HepG2 (cell line): ENCODE data around the gene MAVS. TPM values are rescaled to one million over a fixed set of nuclear protein-coding genes. Genes with fewer than 3 reads are reported as not detected.

Source experiments
- CBX1 ChIP-seq: IDR thresholded peaks from one replicate; pipeline ENCODE4 v1.6.1; 2016; ENCODE audit warnings: antibody characterized with exemption, low read depth
- ELF3 ChIP-seq: IDR thresholded peaks from 2 replicates; pipeline ENCODE4 v1.6.1; 2016; ENCODE audit warnings: missing genetic modification reagents, missing compliant biosample characterization
- GATAD1 ChIP-seq: IDR thresholded peaks from 2 replicates; pipeline ENCODE4 v1.6.1; 2016; ENCODE audit warnings: missing genetic modification reagents, missing compliant biosample characterization
- HOXA3 ChIP-seq: sonication (generic); formaldehyde crosslinking; IDR thresholded peaks from 2 replicates; pipeline ENCODE4 v1.5.0; 2020; ENCODE audit warnings: missing genetic modification reagents
- JUN ChIP-seq: sonication (generic); formaldehyde crosslinking; IDR thresholded peaks from 2 replicates; pipeline ENCODE4 v1.4.0; 2020; ENCODE audit warnings: mild to moderate bottlenecking, missing genetic modification reagents
- KAT7 ChIP-seq: IDR thresholded peaks from 2 replicates; pipeline ENCODE4 v1.6.1; 2018; ENCODE audit warnings: borderline replicate concordance, missing compliant biosample characterization
- KDM5B ChIP-seq: sonication (generic); formaldehyde crosslinking; IDR thresholded peaks from 2 replicates; pipeline ENCODE4 v1.4.0; 2020; ENCODE audit warnings: missing genetic modification reagents, mild to moderate bottlenecking, borderline replicate concordance
- NFYB ChIP-seq: sonication (generic); formaldehyde crosslinking; IDR thresholded peaks from 2 replicates; pipeline ENCODE4 v1.4.0; 2020; ENCODE audit warnings: missing genetic modification reagents
- NRL ChIP-seq: sonication (generic); formaldehyde crosslinking; IDR thresholded peaks from 2 replicates; pipeline ENCODE4 v1.5.0; 2020; ENCODE audit warnings: missing genetic modification reagents, mild to moderate bottlenecking, moderate library complexity, borderline replicate concordance
- ONECUT2 ChIP-seq: sonication (generic); formaldehyde crosslinking; IDR thresholded peaks from 2 replicates; pipeline ENCODE4 v1.4.0; 2020; ENCODE audit warnings: missing genetic modification reagents
- PHF21A ChIP-seq: sonication (generic); formaldehyde crosslinking; IDR thresholded peaks from 2 replicates; pipeline ENCODE4 v1.5.0; 2020; ENCODE audit warnings: mild to moderate bottlenecking, missing genetic modification reagents
- RFX3 ChIP-seq: IDR thresholded peaks from 2 replicates; pipeline ENCODE4 v1.6.1; 2016; ENCODE audit warnings: missing biosample characterization, missing genetic modification reagents
- RFX5 ChIP-seq: IDR thresholded peaks from 2 replicates; pipeline ENCODE4 v1.6.1; 2011; ENCODE audit warnings: low read depth, low read length, improper control_type of control experiment
- SMYD3 ChIP-seq: sonication (generic); formaldehyde crosslinking; IDR thresholded peaks from 2 replicates; pipeline ENCODE4 v1.8.1; 2023; ENCODE audit warnings: mild to moderate bottlenecking, missing genetic modification reagents
- SOX5 ChIP-seq: IDR thresholded peaks from 2 replicates; pipeline ENCODE4 v1.6.1; 2016; ENCODE audit warnings: borderline replicate concordance
- ZMAT3 ChIP-seq: sonication (generic); formaldehyde crosslinking; conservative IDR thresholded peaks from 2 replicates; pipeline ENCODE4 v1.7.0; 2021; ENCODE audit warnings: missing genetic modification reagents
- ZNF253 ChIP-seq: sonication (generic); formaldehyde crosslinking; IDR thresholded peaks from 2 replicates; pipeline ENCODE4 v1.8.0; 2022; ENCODE audit warnings: mild to moderate bottlenecking, missing genetic modification reagents, borderline replicate concordance
- ZNF501 ChIP-seq: sonication (generic); formaldehyde crosslinking; IDR thresholded peaks from 2 replicates; pipeline ENCODE4 v1.5.1; 2020; ENCODE audit warnings: mild to moderate bottlenecking, moderate library complexity, missing genetic modification reagents
- ZNF564 ChIP-seq: sonication (generic); formaldehyde crosslinking; IDR thresholded peaks from 2 replicates; pipeline ENCODE4 v1.8.1; 2023; ENCODE audit warnings: mild to moderate bottlenecking, missing genetic modification reagents
- ZNF589 ChIP-seq: sonication (generic); formaldehyde crosslinking; conservative IDR thresholded peaks from 2 replicates; pipeline ENCODE4 v1.8.0; 2022; ENCODE audit warnings: mild to moderate bottlenecking, moderate library complexity, missing genetic modification reagents
- ZNF780A ChIP-seq: sonication (generic); formaldehyde crosslinking; IDR thresholded peaks from 2 replicates; pipeline ENCODE4 v1.8.0; 2022; ENCODE audit warnings: mild to moderate bottlenecking, missing genetic modification reagents, moderate library complexity
- ZNF839 ChIP-seq: sonication (generic); formaldehyde crosslinking; IDR thresholded peaks from 2 replicates; pipeline ENCODE4 v1.4.0; 2020; ENCODE audit warnings: missing genetic modification reagents, mild to moderate bottlenecking, borderline replicate concordance
- polyA plus RNA-seq, 8 experiments: library from polyadenylated mRNA; depleted of rRNA in 3 of 8; stranded (reverse) in 7 of 8; unstranded in 1 of 8; fragments of >200 nt; fragmentation: Illumina TruSeq in 4 of 8; extraction: Trizol in 4 of 8; gene quantifications; 2 replicates each; pipeline versions ENCODE4 v1.2.1 to v1.2.3, GENCODE V29; 2011 to 2016; ENCODE audit warnings: low read depth in 4 of 8, missing spikeins in 1 of 8, mixed read lengths in 1 of 8; ENCODE audit not compliant: insufficient read depth in 1 of 8
- total RNA-seq, 5 experiments: library from RNA; depleted of rRNA; stranded (reverse); fragments of >200 nt; fragmentation: Illumina TruSeq; extraction: Trizol; gene quantifications; 2 replicates each; pipeline ENCODE4 v1.2.3, GENCODE V29; 2016; ENCODE audit warnings: low read depth in 1 of 5
- TF ChIP-seq, protein P1 (sequence below): sonication (generic); formaldehyde crosslinking; IDR thresholded peaks from 2 replicates; pipeline ENCODE4 v1.4.0; 2020; ENCODE audit warnings: missing genetic modification reagents
- TF ChIP-seq, protein P2 (sequence below): sonication (generic); formaldehyde crosslinking; IDR thresholded peaks from 2 replicates; pipeline ENCODE4 v1.5.0; 2020; ENCODE audit warnings: missing genetic modification reagents
- TF ChIP-seq, protein P3 (sequence below): sonication (generic); formaldehyde crosslinking; IDR thresholded peaks from 2 replicates; pipeline ENCODE4 v1.9.0; 2021; ENCODE audit warnings: missing genetic modification reagents, borderline replicate concordance
- TF ChIP-seq, protein P4 (sequence below): IDR thresholded peaks from 2 replicates; pipeline ENCODE4 v1.6.1; 2012; ENCODE audit warnings: low read depth, low read length, improper control_type of control experiment

The MAVS gene
- total and polyA plus RNA-seq, 2 of the 13 experiments (the other 11 are each of a cell fraction or from before 2014, with no cell fraction given): 27.3 to 36.6 TPM

DNA sequence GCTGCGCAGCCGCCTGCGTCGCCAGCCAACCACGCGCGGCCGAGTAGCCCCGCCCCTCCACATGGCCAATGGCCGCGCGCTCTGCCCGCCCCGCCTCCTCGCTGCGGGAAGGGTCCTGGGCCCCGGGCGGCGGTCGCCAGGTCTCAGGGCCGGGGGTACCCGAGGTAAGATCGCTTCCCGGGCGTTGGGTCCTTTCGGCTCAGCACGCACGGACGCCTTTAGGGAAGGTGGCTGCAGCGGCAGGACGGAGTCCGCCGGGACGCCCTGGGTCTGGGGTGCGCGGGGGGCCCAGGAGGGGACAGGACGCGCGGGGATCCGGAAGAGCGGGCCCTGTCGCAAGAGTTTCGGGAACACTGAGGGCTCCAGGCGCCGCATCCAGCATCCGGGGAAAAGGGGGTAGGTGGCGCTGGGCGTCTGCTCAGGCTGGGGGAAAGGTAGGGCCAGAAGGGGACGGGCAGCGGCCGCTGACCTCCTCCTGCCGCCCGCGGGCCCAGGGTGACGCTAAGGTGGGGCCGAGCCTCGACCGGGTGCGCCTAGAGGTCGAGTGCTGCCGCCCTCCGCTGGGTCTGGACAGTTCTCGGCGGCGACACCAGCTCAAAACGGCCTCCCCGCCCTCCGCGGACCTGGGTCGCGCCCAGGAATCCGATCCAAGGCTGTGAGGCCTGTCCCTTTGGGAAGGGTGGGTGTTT, at the start of gene MAVS (continued):
- TF ChIP-seq ZMAT3 (peak; percentile 88), ONECUT2 (CRISPR knock-in tag) (no peak), ZNF839 (CRISPR knock-in tag) (peak; percentile 91), NRL (CRISPR knock-in tag) (peak; percentile 83; the same call in 1 of the 2 replicates), RFX5 (peak; percentile 63; the same call in 1 of the 2 replicates), KAT7 (peak; percentile 99), NFYB (CRISPR knock-in tag) (peak; percentile 89), ZNF501 (CRISPR knock-in tag) (peak; percentile 98), ZNF564 (CRISPR knock-in tag) (peak; percentile 75; the same call in 1 of the 2 replicates), SOX5 (CRISPR knock-in tag) (0 out of 2 replicates have a peak, but pooled peaks have one; percentile 4), ZNF253 (CRISPR knock-in tag) (peak; percentile 78; the same call in 1 of the 2 replicates), KDM5B (CRISPR knock-in tag) (peak; percentile 95), JUN (CRISPR knock-in tag) (no peak), GATAD1 (CRISPR knock-in tag) (peak; percentile 73), CBX1 (peak; percentile 65), RFX3 (CRISPR knock-in tag) (peak; percentile 9; the same call in 1 of the 2 replicates), PHF21A (CRISPR knock-in tag) (peak; percentile 96; the same call in 1 of the 2 replicates), ZNF589 (peak; percentile 97), SMYD3 (CRISPR knock-in tag) (peak; percentile 88; the same call in 1 of the 2 replicates), HOXA3 (CRISPR knock-in tag) (no peak; the same call in none of the 2 replicates), ELF3 (CRISPR knock-in tag) (peak; percentile 83), ZNF780A (CRISPR knock-in tag) (peak; percentile 94; the same call in 1 of the 2 replicates)
- TF ChIP-seq, protein P1, sequence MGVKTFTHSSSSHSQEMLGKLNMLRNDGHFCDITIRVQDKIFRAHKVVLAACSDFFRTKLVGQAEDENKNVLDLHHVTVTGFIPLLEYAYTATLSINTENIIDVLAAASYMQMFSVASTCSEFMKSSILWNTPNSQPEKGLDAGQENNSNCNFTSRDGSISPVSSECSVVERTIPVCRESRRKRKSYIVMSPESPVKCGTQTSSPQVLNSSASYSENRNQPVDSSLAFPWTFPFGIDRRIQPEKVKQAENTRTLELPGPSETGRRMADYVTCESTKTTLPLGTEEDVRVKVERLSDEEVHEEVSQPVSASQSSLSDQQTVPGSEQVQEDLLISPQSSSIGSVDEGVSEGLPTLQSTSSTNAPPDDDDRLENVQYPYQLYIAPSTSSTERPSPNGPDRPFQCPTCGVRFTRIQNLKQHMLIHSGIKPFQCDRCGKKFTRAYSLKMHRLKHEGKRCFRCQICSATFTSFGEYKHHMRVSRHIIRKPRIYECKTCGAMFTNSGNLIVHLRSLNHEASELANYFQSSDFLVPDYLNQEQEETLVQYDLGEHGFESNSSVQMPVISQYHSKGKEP (CRISPR knock-in tag): peak; percentile 67; the same call in 1 of the 2 replicates
- TF ChIP-seq, protein P2, sequence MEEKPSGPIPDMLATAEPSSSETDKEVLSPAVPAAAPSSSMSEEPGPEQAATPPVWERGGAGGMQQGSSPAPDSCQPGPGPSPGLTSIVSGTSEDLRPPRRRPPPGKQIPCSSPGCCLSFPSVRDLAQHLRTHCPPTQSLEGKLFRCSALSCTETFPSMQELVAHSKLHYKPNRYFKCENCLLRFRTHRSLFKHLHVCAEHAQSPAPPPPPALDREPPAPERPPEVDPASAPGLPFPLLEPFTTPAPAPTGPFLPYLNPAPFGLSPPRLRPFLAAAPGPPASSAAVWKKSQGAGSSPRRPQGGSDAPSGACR (CRISPR knock-in tag): peak; percentile 98
- TF ChIP-seq, protein P3, sequence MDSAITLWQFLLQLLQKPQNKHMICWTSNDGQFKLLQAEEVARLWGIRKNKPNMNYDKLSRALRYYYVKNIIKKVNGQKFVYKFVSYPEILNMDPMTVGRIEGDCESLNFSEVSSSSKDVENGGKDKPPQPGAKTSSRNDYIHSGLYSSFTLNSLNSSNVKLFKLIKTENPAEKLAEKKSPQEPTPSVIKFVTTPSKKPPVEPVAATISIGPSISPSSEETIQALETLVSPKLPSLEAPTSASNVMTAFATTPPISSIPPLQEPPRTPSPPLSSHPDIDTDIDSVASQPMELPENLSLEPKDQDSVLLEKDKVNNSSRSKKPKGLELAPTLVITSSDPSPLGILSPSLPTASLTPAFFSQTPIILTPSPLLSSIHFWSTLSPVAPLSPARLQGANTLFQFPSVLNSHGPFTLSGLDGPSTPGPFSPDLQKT (CRISPR knock-in tag): 0 out of 2 replicates have a peak, but pooled peaks have one; percentile 10
- TF ChIP-seq, protein P4, sequence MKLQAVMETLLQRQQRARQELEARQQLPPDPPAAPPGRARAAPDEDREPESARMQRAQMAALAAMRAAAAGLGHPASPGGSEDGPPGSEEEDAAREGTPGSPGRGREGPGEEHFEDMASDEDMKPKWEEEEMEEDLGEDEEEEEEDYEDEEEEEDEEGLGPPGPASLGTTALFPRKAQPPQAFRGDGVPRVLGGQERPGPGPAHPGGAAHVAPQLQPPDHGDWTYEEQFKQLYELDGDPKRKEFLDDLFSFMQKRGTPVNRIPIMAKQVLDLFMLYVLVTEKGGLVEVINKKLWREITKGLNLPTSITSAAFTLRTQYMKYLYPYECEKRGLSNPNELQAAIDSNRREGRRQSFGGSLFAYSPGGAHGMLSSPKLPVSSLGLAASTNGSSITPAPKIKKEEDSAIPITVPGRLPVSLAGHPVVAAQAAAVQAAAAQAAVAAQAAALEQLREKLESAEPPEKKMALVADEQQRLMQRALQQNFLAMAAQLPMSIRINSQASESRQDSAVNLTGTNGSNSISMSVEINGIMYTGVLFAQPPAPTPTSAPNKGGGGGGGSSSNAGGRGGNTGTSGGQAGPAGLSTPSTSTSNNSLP: no peak; the same call in 1 of the 2 replicates
